Measurements from ENCODE around the gene RABEP1. TPM values are rescaled to one million over a fixed set of nuclear protein-coding genes. Genes with fewer than 3 reads are reported as not detected.
A peak's percentile ranks its signal among the peaks of the same experiment; 100 is the strongest.

RABEP1 gene
- total RNA-seq, 2 donors from 2014 or later, result 32.2 to 32.8 TPM

DNA sequence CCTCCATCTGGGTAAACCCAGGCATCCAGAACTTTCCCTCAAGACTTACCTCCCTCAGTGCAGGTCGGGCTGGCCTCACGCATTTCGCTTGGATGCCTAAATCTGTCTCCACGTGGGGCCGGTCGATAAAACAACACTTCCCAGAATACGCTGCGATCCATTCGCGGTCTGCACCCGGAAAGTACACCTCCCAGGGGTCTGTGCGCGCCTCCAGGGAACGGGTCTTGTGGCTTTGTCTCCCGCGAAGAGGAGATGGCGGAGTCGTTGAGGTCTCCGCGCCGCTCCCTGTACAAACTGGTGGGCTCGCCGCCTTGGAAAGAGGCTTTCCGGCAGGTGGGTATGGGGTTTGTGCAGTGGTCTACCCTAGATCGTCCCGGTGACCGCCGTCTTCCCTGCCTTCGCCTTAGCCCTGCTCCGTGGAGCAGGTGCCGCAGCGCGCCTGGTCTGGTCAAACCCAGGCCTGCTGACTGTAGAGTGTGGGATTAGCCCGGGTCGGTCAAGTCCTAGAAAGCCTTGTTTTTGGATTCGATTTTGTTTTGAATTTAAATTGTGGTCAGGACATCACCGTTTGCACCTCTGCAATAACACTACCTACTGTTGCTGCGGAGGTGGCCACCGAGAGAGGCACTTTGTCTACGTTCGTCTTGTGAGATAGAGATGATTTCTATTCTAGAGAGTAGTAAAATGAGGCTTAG is 138.0 kb downstream of the RABEP1 start, which contains the start of gene RPAIN:
Gene RPAIN (plus strand): TSS at position 224 of the 695 bp plus-strand sequence. CDS start 29 bp downstream, at position 253.
- Mint-ChIP-seq H3K27ac (peak within 1 kb of the TSS; percentile 99), H3K9me3 (no peaks in the 10 kb centered on the region), H3K36me3 (ENCODE audit: low read depth) (peaks cover 39% of the 10 kb centered on the region), H3K27me3 (ENCODE audit: insufficient read depth) (no peaks in the 10 kb centered on the region), H3K4me3 (peak within 1 kb of the TSS; percentile 96), H3K4me1 (peaks cover 11% of the 10 kb centered on the region)
- TF ChIP-seq, protein P1, sequence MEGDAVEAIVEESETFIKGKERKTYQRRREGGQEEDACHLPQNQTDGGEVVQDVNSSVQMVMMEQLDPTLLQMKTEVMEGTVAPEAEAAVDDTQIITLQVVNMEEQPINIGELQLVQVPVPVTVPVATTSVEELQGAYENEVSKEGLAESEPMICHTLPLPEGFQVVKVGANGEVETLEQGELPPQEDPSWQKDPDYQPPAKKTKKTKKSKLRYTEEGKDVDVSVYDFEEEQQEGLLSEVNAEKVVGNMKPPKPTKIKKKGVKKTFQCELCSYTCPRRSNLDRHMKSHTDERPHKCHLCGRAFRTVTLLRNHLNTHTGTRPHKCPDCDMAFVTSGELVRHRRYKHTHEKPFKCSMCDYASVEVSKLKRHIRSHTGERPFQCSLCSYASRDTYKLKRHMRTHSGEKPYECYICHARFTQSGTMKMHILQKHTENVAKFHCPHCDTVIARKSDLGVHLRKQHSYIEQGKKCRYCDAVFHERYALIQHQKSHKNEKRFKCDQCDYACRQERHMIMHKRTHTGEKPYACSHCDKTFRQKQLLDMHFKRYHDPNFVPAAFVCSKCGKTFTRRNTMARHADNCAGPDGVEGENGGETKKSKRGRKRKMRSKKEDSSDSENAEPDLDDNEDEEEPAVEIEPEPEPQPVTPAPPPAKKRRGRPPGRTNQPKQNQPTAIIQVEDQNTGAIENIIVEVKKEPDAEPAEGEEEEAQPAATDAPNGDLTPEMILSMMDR (conservative IDR thresholded peaks at IDR 0.05), result no peak
- peaks cover 50% of the 10 kb centered on the region for H3K36me3 ChIP-seq (ENCODE audit: control insufficient read depth, insufficient read depth, low read length)
- H3K27me3 ChIP-seq (ENCODE audit: control insufficient read depth, insufficient read depth, low read length, poor library complexity, severe bottlenecking), result no peaks in the 10 kb centered on the region
- peak; percentile 98 for DNase-seq
- peak within 1 kb of the TSS; percentile 90 for H3K9ac ChIP-seq (ENCODE audit: extremely low read depth, low read length, poor library complexity, severe bottlenecking)
- WGBS, 2 experiments (ENCODE audit: insufficient coverage in 1 of 2, insufficient read length in 1 of 2), result 0 to 1% methylated on average over 19 to 41 of the region's 41 CpGs
- H3K4me3 ChIP-seq (ENCODE audit: low read length), result peak within 1 kb of the TSS; percentile 98
- no peaks in the 10 kb centered on the region for H3K4me1 ChIP-seq (ENCODE audit: control insufficient read depth, insufficient read depth, low read length)
- H3K9me3 ChIP-seq (ENCODE audit: control insufficient read depth, low read length), result no peaks in the 10 kb centered on the region
- H3K27ac ChIP-seq (ENCODE audit: low read depth, low read length), result peak within 1 kb of the TSS; percentile 74

GRCh38 chr17:5422505-5422904 is 140.4 kb downstream of the RABEP1 start:
- Mint-ChIP-seq H3K36me3 (ENCODE audit: low read depth) (peaks cover 53% of the 10 kb centered on the region), H3K27me3 (ENCODE audit: insufficient read depth) (no peaks in the 10 kb centered on the region), H3K4me1 (peaks cover 11% of the 10 kb centered on the region), H3K27ac (no peak overlapping the region), H3K9me3 (no peaks in the 10 kb centered on the region), H3K4me3 (no peak overlapping the region)
- Histone ChIP-seq H3K4me3 (ENCODE audit: low read length) (no peak overlapping the region), H3K9me3 (ENCODE audit: control insufficient read depth, low read length) (no peaks in the 10 kb centered on the region), H3K9ac (ENCODE audit: extremely low read depth, low read length, poor library complexity, severe bottlenecking) (no peak overlapping the region), H3K27ac (ENCODE audit: low read depth, low read length) (no peak overlapping the region), H3K36me3 (ENCODE audit: control insufficient read depth, insufficient read depth, low read length) (peaks cover 45% of the 10 kb centered on the region), H3K4me1 (ENCODE audit: control insufficient read depth, insufficient read depth, low read length) (no peaks in the 10 kb centered on the region), H3K27me3 (ENCODE audit: control insufficient read depth, insufficient read depth, low read length, poor library complexity, severe bottlenecking) (no peaks in the 10 kb centered on the region)
- TF ChIP-seq, protein P1 (conservative IDR thresholded peaks at IDR 0.05), result peak; percentile 12
- no peak for DNase-seq
- WGBS, 2 experiments (ENCODE audit: insufficient coverage in 1 of 2, insufficient read length in 1 of 2), result 100% methylated on average over 2 of the region's 2 CpGs

GRCh38 chr17:5424909-5425308 is 142.8 kb downstream of the RABEP1 start:
- peaks cover 68% of the 10 kb centered on the region for H3K36me3 ChIP-seq (ENCODE audit: control insufficient read depth, insufficient read depth, low read length)
- Mint-ChIP-seq H3K36me3 (ENCODE audit: low read depth) (peaks cover 75% of the 10 kb centered on the region), H3K9me3 (no peaks in the 10 kb centered on the region), H3K27me3 (ENCODE audit: insufficient read depth) (no peaks in the 10 kb centered on the region), H3K4me3 (no peak overlapping the region), H3K27ac (no peak overlapping the region), H3K4me1 (peaks cover 6% of the 10 kb centered on the region)
- no peaks in the 10 kb centered on the region for H3K27me3 ChIP-seq (ENCODE audit: control insufficient read depth, insufficient read depth, low read length, poor library complexity, severe bottlenecking)
- TF ChIP-seq, protein P1 (conservative IDR thresholded peaks at IDR 0.05), result no peak
- H3K9me3 ChIP-seq (ENCODE audit: control insufficient read depth, low read length), result no peaks in the 10 kb centered on the region
- no peak overlapping the region for H3K27ac ChIP-seq (ENCODE audit: low read depth, low read length)
- DNase-seq, result no peak
- H3K4me1 ChIP-seq (ENCODE audit: control insufficient read depth, insufficient read depth, low read length), result no peaks in the 10 kb centered on the region
- H3K9ac ChIP-seq (ENCODE audit: extremely low read depth, low read length, poor library complexity, severe bottlenecking), result no peak overlapping the region
- WGBS, 2 experiments (ENCODE audit: insufficient coverage in 1 of 2, insufficient read length in 1 of 2), result 92 to 100% methylated on average over 1 of the region's 1 CpG
- no peak overlapping the region for H3K4me3 ChIP-seq (ENCODE audit: low read length)
